GM12801 (cell line): Measurements from ENCODE around the gene PRSS22.

ENCODE experiments used
- TF ChIP-seq, protein P1 (sequence below): IDR thresholded peaks from one replicate; pipeline ENCODE4 v1.5.1; 2011; ENCODE audit warnings: control low read depth; ENCODE audit not compliant: insufficient read length; ENCODE audit errors: extremely low read depth

Gene PRSS22

DNA sequence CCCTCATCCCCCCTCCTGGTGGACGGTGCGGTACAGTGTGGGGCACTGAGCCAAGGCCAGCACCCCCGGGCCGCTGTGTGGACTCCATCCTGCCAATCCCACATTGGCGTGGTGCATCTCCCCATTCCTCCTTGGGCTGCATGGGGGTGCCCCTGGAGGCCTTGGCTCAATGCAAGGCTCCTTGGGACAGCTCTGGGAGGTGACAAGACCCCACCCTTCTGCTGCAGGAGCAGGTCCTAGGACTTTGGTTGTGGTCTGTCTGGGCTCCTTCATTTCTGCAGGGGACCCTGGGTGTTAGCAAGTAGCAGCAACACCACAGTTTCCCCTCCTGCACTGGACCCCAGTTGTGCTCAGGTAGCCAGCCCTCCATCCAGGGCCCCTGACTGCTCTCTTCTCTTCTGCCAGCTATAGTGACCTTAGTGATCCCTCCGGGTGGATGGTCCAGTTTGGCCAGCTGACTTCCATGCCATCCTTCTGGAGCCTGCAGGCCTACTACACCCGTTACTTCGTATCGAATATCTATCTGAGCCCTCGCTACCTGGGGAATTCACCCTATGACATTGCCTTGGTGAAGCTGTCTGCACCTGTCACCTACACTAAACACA is 39.6 kb downstream of the PRSS22 start:
- TF ChIP-seq, protein P1, sequence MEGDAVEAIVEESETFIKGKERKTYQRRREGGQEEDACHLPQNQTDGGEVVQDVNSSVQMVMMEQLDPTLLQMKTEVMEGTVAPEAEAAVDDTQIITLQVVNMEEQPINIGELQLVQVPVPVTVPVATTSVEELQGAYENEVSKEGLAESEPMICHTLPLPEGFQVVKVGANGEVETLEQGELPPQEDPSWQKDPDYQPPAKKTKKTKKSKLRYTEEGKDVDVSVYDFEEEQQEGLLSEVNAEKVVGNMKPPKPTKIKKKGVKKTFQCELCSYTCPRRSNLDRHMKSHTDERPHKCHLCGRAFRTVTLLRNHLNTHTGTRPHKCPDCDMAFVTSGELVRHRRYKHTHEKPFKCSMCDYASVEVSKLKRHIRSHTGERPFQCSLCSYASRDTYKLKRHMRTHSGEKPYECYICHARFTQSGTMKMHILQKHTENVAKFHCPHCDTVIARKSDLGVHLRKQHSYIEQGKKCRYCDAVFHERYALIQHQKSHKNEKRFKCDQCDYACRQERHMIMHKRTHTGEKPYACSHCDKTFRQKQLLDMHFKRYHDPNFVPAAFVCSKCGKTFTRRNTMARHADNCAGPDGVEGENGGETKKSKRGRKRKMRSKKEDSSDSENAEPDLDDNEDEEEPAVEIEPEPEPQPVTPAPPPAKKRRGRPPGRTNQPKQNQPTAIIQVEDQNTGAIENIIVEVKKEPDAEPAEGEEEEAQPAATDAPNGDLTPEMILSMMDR: no peak

DNA sequence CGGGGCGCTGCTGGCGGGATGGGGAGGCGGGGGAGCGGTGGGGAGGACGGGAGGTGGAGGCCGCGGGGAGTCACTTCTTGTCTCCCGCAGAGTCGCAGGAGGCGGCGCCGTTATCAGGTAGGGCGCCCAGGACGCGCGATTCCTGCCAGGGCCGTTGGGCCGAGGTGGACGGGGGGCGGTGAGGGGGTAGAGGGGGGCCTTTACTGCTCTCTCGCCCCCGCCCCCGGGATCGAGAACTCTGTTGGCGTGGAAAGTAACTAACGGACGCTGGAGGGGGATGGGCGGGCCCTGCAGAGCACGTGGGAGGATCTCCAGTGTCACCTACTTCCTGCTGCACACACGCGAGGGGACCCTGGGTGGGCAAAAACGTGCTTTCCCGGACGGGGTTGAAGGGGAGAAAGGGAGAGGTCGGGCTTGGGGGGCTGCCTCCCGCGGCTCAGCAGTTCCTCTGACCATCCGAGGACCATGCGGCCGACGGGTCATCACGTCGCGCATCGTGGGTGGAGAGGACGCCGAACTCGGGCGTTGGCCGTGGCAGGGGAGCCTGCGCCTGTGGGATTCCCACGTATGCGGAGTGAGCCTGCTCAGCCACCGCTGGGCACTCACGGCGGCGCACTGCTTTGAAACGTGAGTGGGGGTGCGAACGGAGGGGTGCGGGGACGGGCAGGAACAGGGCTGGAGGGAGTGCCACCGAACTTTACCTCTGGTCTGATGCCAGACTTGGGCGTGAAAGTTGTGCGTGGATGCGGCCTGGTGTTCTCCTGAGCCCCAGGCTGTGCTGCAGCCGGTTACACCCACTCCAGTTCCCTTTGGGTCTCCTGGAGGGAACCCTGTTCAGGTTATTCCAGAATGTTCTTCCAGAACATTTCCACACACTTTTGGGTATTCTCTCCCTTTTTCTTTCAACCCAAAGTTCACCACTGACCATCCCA is 40.4 kb downstream of the PRSS22 start:
- TF ChIP-seq, protein P1: no peak

DNA sequence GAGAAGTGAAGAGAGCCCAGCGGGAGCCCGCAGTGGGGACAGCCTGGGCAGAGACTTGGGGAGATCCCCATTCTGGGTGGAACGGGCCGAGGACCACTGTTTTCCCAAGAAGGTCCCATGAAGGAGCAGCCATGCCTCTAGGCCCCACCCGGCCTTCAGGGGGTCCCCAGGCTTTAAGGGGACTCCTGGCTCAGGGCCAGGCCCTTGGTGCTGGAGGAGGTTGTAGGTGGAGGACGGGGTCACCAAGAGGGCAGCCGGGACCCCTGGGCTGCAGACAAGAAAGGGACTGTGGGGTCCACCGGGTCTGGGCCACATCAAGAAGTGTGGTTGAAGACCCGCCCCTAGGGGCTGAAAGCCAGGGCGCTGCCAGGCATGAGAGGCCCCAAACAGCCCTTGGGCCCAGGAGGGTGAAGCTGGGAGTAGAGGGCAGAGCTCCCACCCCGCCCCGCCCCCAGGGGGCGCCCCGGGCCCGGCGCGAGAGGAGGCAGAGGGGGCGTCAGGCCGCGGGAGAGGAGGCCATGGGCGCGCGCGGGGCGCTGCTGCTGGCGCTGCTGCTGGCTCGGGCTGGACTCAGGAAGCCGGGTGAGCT is 41.1 kb downstream of the PRSS22 start, which contains the start of gene PRSS21:
PRSS21 (plus strand) TSS at position 487 of the 589 bp plus-strand sequence; CDS start at position 519, 32 bp downstream.
- TF ChIP-seq, protein P1: no peak

DNA sequence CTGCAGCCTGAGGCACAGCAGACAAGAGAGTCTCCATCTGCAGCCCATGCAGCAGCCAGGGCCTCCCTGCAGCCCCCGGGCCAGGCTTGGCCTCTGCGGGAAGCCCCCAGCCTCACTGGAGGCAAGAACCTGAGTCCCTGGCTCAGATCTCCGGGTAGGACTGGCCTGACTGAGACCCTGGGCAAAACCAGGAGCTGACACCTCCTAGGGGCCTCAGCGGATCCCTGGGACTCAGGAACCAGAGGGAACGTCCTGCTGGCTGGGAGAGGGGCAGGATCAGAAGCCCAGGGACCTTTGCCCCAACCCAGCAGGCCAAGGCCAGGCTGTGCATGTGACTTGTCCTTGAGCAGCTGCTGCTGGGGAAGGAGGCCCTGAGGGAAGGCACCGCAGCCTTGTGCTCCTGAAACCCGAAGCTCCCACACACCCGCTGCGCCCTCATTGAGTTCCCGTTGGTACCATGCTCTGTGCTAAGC is 42.6 kb downstream of the PRSS22 start:
- TF ChIP-seq, protein P1: no peak

DNA sequence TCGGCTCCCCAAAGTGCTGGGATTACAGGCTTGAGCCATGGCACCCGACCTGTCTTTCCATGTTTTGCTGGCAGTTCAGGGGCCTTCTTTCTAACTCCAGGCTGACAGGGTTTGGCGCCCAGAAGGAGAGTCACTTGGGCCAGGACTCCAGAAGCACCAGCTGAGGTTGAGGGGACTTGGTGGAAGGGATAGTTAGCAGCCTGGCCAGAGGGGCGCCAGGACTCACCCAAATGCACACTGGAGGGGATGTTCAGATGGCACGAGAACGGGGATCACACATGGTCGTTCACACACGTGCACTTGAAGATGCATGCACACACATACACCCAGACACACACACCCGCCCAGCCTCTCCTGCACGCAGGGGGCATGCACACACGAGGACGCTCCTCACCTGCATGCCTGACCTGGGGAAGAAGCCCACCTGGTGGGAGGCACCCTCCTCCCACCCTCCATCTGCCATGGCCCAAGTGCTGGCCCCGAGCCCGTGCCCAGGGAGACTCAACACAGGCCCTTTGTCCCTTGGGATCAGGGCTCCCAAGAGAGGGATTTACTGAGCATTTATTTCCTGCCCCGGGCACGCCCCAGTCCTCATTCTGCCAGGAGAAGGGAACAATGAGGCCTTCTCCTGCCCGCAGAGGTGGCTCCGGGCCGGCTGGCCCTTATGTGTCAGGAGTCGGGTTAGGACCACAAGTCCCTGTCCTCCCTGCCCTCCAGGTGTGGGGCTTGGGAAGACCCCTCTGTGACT is 43.2 kb downstream of the PRSS22 start:
- TF ChIP-seq, protein P1: no peak

DNA sequence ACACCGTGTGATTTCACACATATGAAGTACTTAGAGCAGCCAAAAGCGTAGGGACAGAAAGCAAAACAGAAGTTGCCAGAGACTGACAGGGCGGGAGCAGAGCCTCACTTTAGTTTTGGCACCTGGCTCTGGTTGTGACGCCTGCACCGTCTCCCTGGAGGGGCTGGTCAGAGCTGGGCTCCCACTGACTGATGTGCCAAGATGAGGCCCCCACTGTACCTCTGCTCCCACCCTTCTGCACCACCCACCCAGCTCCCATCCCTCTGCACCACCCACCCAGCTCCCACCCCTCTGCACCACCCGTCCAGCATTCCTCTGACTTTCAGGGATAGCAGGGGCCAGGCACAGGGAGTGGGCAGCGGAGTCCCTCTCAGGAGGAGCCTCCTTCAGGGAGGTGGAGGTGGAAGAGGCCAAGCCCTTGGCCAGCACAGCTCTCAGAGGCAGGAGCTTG is 44.2 kb downstream of the PRSS22 start:
- TF ChIP-seq, protein P1: no peak
